Measurements from ENCODE around the gene MEGF10. TPM values are rescaled to one million over a fixed set of nuclear protein-coding genes. Genes with fewer than 3 reads are reported as not detected.

The MEGF10 gene
- total and polyA plus RNA-seq, 7 donors: 0.68 to 23.6 (median 2.2) TPM

DNA sequence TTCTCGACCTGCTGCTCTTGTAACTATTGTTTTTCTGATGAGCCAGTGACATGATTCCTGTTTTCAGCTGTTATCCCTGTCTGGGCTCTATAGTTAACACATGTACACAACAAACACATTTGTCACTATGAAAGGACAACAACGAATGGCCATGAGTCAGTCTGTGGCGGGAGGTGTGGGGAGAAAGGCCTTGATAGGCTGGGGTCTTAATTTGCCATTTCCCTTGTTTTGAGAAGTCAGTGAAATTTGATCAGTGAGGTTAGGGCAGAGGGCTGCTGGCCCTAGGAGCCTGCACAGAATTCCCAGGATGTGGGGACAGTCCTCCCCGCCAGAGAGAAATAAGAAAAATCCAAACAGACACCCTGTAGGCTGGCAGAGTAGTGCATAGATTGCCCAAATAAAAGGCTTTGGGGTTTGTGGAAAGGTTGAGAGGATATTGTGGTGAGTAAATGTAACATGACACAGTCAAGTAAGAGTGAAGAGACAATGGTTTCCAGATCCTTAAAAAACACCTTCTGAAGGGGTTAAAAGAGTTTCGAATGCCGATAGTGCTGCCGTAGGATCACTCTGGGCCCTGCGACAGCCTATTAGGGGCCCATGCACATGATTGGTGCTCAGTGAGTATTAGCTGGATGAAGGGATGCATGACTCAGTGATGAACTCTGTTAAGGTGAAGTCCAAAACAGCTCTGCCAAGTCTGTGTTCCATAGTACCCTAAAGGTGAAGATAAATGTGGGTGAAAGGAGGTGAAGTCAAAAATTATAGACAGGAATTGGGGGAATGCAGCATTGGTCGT, 115.9 kb downstream of the MEGF10 start:
- Histone ChIP-seq H3K4me1 (peaks cover 18% of the 10 kb centered on the region), H3K4me3 (no peak overlapping the region), H3K27me3 (ENCODE audit: insufficient read depth in 3 of 3, low read length in 2 of 3) (no peaks in the 10 kb centered on the region), H3K27ac (peak overlapping the region; percentile 39), H3K36me3 (ENCODE audit: insufficient read depth in 1 of 2, low read depth in 1 of 2) (no peaks in the 10 kb centered on the region), H3K9me3 (no peaks in the 10 kb centered on the region)
- intact Hi-C loops (cut with DNase I): no loop called here
- peak; percentile 54 to 72 (median 65) for ATAC-seq
- WGBS, 3 donors: 36 to 65% (median 43%) methylated on average over 9 of the region's 9 CpGs
- TF ChIP-seq, protein P1, sequence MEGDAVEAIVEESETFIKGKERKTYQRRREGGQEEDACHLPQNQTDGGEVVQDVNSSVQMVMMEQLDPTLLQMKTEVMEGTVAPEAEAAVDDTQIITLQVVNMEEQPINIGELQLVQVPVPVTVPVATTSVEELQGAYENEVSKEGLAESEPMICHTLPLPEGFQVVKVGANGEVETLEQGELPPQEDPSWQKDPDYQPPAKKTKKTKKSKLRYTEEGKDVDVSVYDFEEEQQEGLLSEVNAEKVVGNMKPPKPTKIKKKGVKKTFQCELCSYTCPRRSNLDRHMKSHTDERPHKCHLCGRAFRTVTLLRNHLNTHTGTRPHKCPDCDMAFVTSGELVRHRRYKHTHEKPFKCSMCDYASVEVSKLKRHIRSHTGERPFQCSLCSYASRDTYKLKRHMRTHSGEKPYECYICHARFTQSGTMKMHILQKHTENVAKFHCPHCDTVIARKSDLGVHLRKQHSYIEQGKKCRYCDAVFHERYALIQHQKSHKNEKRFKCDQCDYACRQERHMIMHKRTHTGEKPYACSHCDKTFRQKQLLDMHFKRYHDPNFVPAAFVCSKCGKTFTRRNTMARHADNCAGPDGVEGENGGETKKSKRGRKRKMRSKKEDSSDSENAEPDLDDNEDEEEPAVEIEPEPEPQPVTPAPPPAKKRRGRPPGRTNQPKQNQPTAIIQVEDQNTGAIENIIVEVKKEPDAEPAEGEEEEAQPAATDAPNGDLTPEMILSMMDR (IDR thresholded peaks at IDR 0.05): no peak
- DNase-seq: no peak

DNA sequence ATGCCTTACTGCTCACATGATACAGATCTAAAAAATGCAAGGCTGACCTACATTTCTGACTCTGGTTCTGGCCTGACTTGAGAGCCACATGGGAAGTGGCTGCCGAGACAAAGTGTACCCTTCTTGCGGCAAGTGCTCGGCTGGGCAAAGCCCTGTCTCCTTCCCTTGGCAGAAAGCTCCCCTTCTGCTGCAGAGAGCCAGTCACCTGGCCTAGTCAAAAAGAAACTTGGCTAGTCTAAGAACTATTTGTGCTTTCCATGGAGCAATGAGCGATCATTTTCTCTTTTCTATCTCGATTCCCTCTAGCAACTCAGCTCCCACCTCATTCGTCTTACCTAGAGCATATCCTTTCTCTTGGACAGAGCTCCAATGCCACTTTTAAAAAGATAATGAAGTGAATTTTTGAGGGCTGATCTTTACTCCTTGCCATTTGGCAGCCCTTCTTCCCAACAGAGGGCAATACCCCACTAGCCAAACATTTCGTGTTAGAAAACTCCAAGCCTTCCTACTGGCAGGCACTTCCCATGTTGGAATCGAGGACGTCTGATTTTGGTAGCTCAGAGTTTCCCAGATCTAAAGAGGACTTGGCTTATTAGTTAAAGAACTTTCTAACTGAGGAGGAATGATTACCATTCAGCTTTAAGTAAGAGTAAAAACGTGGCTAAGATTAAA, 118.8 kb downstream of the MEGF10 start:
- Histone ChIP-seq H3K9me3 (no peaks in the 10 kb centered on the region), H3K4me1 (peaks cover 18% of the 10 kb centered on the region), H3K36me3 (ENCODE audit: insufficient read depth in 1 of 2, low read depth in 1 of 2) (no peaks in the 10 kb centered on the region), H3K27ac (peak overlapping the region; percentile 69), H3K4me3 (peak overlapping the region; percentile 51), H3K27me3 (ENCODE audit: insufficient read depth in 3 of 3, low read length in 2 of 3) (no peaks in the 10 kb centered on the region)
- intact Hi-C loops (cut with DNase I): no loop called here
- DNase-seq (peak in 1 of 2 donors; percentile 74), ATAC-seq (peak; percentile 77 to 96 (median 88))
- WGBS, 3 donors: 23 to 33% (median 24%) methylated on average over 10 of the region's 10 CpGs
- TF ChIP-seq, protein P1 (IDR thresholded peaks at IDR 0.05): no peak

DNA sequence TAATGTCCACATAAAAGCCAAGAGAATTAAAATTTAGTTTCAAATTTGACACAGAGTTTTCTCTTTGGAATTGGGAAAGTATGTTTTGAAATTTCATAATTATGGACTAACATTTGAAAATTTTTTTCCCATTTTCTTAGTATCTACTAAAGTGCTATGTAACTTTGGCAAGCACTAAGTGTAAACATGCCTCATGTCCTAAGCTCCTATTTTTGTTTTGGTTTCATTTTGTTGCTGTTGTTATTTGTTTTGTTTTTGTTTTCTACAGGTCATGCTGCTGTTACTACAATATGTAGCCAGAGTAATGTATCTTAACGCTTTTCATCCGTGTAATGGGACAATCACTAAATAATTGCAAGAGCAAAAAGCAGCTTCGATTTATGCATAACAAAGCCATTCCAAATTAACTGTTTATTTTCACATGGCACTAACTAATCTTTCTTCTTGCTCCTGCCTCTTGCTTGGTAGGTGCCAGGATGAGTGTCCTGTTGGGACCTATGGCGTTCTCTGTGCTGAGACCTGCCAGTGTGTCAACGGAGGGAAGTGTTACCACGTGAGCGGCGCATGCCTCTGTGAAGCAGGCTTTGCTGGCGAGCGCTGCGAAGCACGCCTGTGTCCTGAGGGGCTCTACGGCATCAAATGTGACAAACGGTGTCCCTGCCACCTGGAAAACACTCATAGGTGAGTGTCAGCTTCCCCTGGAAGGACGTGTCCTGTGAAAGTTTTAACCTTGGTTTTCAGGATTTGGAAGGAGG, 119.5 kb downstream of the MEGF10 start:
- Histone ChIP-seq H3K27me3 (ENCODE audit: insufficient read depth in 3 of 3, low read length in 2 of 3) (no peaks in the 10 kb centered on the region), H3K36me3 (ENCODE audit: insufficient read depth in 1 of 2, low read depth in 1 of 2) (no peaks in the 10 kb centered on the region), H3K4me3 (peak overlapping the region; percentile 51), H3K9me3 (no peaks in the 10 kb centered on the region), H3K4me1 (peaks cover 18% of the 10 kb centered on the region), H3K27ac (peak overlapping the region; percentile 69)
- 35 to 53% (median 40%) methylated on average over 15 of the region's 15 CpGs for WGBS, 3 donors
- TF ChIP-seq, protein P1 (IDR thresholded peaks at IDR 0.05): no peak
- ATAC-seq: peak; percentile 45 to 79 (median 65)
- intact Hi-C loops (cut with DNase I): loop anchor here in 1 of 2 donors (10.0 kb wide), 1 partner anchor 115 kb away; the partner anchor contains the start of gene MEGF10
- peak in 1 of 2 donors; percentile 22 for DNase-seq

DNA sequence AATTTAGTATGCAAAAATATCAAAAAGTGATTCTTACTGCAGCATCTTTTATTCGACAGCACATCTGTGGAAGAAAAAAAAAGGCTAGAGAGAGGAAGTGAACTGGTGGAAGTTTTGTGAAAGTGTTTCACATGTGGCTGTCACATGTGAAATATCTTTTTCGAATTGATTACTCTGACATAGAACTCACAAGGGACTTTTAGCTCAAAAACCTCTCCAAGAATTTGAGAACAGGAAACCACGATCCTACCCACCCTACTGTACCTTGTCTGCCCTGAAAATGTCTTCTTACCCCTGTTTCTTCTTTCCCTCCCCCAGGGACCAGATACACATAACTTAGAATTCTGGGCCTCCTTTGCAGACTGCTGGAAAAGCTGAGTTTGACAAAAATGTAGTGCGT, 120.4 kb downstream of the MEGF10 start:
- TF ChIP-seq, protein P1 (IDR thresholded peaks at IDR 0.05): no peak

More for the DNA sequence above, 120.4 kb downstream of the MEGF10 start:
- 63 to 66% (median 63%) methylated on average over 4 of the region's 4 CpGs for WGBS, 3 donors
- no peak for ATAC-seq
- H3K27ac ChIP-seq: no peak overlapping the region
- no peak for DNase-seq
- H3K9me3 ChIP-seq: no peaks in the 10 kb centered on the region
- H3K4me1 ChIP-seq: peaks cover 17% of the 10 kb centered on the region
- intact Hi-C loops (cut with DNase I): loop anchor here in 1 of 2 donors (10.0 kb wide), 1 partner anchor 116 kb away; the partner anchor contains the start of gene MEGF10
- no peak overlapping the region for H3K4me3 ChIP-seq
- no peaks in the 10 kb centered on the region for H3K36me3 ChIP-seq (ENCODE audit: insufficient read depth in 1 of 2, low read depth in 1 of 2)
- H3K27me3 ChIP-seq (ENCODE audit: insufficient read depth in 3 of 3, low read length in 2 of 3): no peaks in the 10 kb centered on the region

Data from psoas muscle (tissue), 8 donors.